Endothelial cell of umbilical vein (primary cell): ENCODE results near the gene GALNT17. TPM values are rescaled to one million over a fixed set of nuclear protein-coding genes. Genes with fewer than 3 reads are reported as not detected.

Source experiments
- BruUV-seq: library from RNA; stranded (reverse); fragments of 400-500 nt; replicated peaks from 2 replicates; lab custom pipeline; 2021; lab: Mats Ljungman, UMichigan
- CTCF ChIA-PET: fragments of 300-600, 350-600 bp; sonication (Branson Sonifier 250); formaldehyde crosslinking; loops from one replicate; lab custom pipeline; 2021; ENCODE audit warnings: antibody characterized with exemption, inconsistent platforms; lab: Charles Lee
- POLR2A ChIA-PET: fragments of 300-600, 350-600 bp; sonication (Branson Sonifier 250); formaldehyde crosslinking; loops from one replicate; lab custom pipeline; 2021; ENCODE audit warnings: antibody characterized with exemption, inconsistent platforms; lab: Charles Lee
- DNase-seq: peaks from one replicate; pipeline ENCODE4 v3.0.0-alpha.2; 2011; ENCODE audit warnings: low read depth, low spot score
- FAIRE-seq: peaks from 2 replicates; lab custom pipeline; 2011; peaks lifted over from hg19 to GRCh38; lab: Jason Lieb, UNC
- H2AFZ ChIP-seq: 2 replicates; pipeline ENCODE4 v1.6.0; 2012; ENCODE audit warnings: low read depth, low read length, control low read depth, inconsistent platforms
- H3K27ac ChIP-seq: 2 replicates; pipeline ENCODE4 v1.5.1; 2011; ENCODE audit warnings: low read depth, mild to moderate bottlenecking, control low read depth, low read length, moderate library complexity; ENCODE audit not compliant: insufficient read depth
- H3K27me3 ChIP-seq, 2 experiments: 2 replicates each; pipeline versions ENCODE4 v1.6.0 to v1.6.1; 2011; ENCODE audit warnings: low read length in 2 of 2, mixed read lengths in 1 of 2; ENCODE audit not compliant: control insufficient read depth in 2 of 2, insufficient read depth in 2 of 2
- H3K36me3 ChIP-seq, 2 experiments: 2 replicates in 1 of 2; 3 replicates in 1 of 2; pipeline ENCODE4 v1.5.1; 2011; ENCODE audit warnings: low read length in 2 of 2, mild to moderate bottlenecking in 1 of 2, moderate library complexity in 1 of 2; ENCODE audit not compliant: control insufficient read depth in 2 of 2, insufficient read depth in 2 of 2; ENCODE audit errors: extremely low read depth in 1 of 2
- H3K4me1 ChIP-seq: 3 replicates; pipeline ENCODE4 v1.5.1; 2011; ENCODE audit warnings: mild to moderate bottlenecking, low read length; ENCODE audit not compliant: control insufficient read depth, insufficient read depth; ENCODE audit errors: extremely low read depth
- H3K4me2 ChIP-seq: 2 replicates; pipeline ENCODE4 v1.6.1; 2011; ENCODE audit warnings: low read length, control low read depth, mixed read lengths; ENCODE audit not compliant: insufficient read depth
- H3K4me3 ChIP-seq, 3 experiments: fragments of 200-600 bp in 1 of 3; sonication (generic), shearing (Covaris generic) in 1 of 3; replicated peaks in 1 of 3; 2 replicates each; pipeline ENCODE4 v1.5.1; 2011 to 2016; ENCODE audit warnings: control low read depth in 3 of 3, low read length in 3 of 3, mild to moderate bottlenecking in 2 of 3, inconsistent platforms in 1 of 3, low read depth in 1 of 3, moderate library complexity in 1 of 3; ENCODE audit not compliant: insufficient read depth in 1 of 3
- H3K79me2 ChIP-seq: 2 replicates; pipeline ENCODE4 v1.6.0; 2012; ENCODE audit warnings: low read length, inconsistent platforms; ENCODE audit not compliant: control insufficient read depth, insufficient read depth
- H3K9ac ChIP-seq: replicated peaks from 2 replicates; pipeline ENCODE3; 2011; ENCODE audit warnings: low read length, control low read depth; ENCODE audit not compliant: insufficient read depth; ENCODE audit errors: extremely low read depth
- H3K9me1 ChIP-seq: replicated peaks from 3 replicates; pipeline ENCODE4 v1.6.0; 2011; ENCODE audit warnings: mild to moderate bottlenecking, low read length; ENCODE audit not compliant: control insufficient read depth, insufficient read depth; ENCODE audit errors: extremely low read depth
- H3K9me3 ChIP-seq: replicated peaks from 2 replicates; pipeline ENCODE4 v1.5.1; 2012; ENCODE audit warnings: low read length, inconsistent platforms; ENCODE audit not compliant: control insufficient read depth, insufficient read depth
- H4K20me1 ChIP-seq: replicated peaks from 2 replicates; pipeline ENCODE3; 2011; ENCODE audit warnings: mild to moderate bottlenecking, low read length; ENCODE audit not compliant: control insufficient read depth, insufficient read depth; ENCODE audit errors: extremely low read depth
- CTCF ChIP-seq, 2 donors: IDR thresholded peaks; 1 replicate in 1 of 2; 2 replicates in 1 of 2; pipeline ENCODE4 v1.5.1; 2011; ENCODE audit warnings: low read length in 2 of 2, mild to moderate bottlenecking in 2 of 2, moderate library complexity in 2 of 2, control low read depth in 1 of 2, inconsistent platforms in 1 of 2, low read depth in 1 of 2; ENCODE audit not compliant: insufficient read depth in 1 of 2; ENCODE audit errors: extremely low read depth in 1 of 2
- EZH2 ChIP-seq: IDR thresholded peaks from 2 replicates; pipeline ENCODE4 v1.6.1; 2012; ENCODE audit warnings: borderline replicate concordance, low read depth, mild to moderate bottlenecking, moderate library complexity, low read length, inconsistent platforms; ENCODE audit not compliant: severe bottlenecking
- FOS ChIP-seq: IDR thresholded peaks from 2 replicates; pipeline ENCODE4 v1.6.1; 2011; ENCODE audit warnings: mild to moderate bottlenecking, low read length, moderate library complexity, borderline replicate concordance; ENCODE audit not compliant: insufficient read depth
- GATA2 ChIP-seq: IDR thresholded peaks from 2 replicates; pipeline ENCODE4 v1.7.0; 2011; ENCODE audit warnings: low read depth, mild to moderate bottlenecking, moderate library complexity, mixed read lengths, low read length; ENCODE audit not compliant: insufficient read length, insufficient read depth
- JUN ChIP-seq: IDR thresholded peaks from 2 replicates; pipeline ENCODE4 v1.6.1; 2011; ENCODE audit warnings: borderline replicate concordance, low read depth; ENCODE audit not compliant: insufficient read length, insufficient read depth
- MAX ChIP-seq: IDR thresholded peaks from 2 replicates; pipeline ENCODE4 v1.6.1; 2011; ENCODE audit not compliant: insufficient read depth, insufficient read length
- MYC ChIP-seq: IDR thresholded peaks from one replicate; pipeline ENCODE4 v1.6.1; 2011; ENCODE audit warnings: mild to moderate bottlenecking, low read depth, low read length
- POLR2A ChIP-seq: IDR thresholded peaks from 2 replicates; pipeline ENCODE4 v1.6.1; 2012; ENCODE audit warnings: low read depth, mild to moderate bottlenecking, control low read depth, low read length
- POLR2AphosphoS5 ChIP-seq: IDR thresholded peaks from 2 replicates; pipeline ENCODE4 v1.6.1; 2012; ENCODE audit warnings: low read depth, mild to moderate bottlenecking, control low read depth, low read length, moderate library complexity; ENCODE audit not compliant: insufficient read depth
- dilution Hi-C: fragments of 300-500 bp; cut with MboI; formaldehyde crosslinking; loops from one replicate; pipeline ENCODE4 v1.15.0; 2019; ENCODE audit warnings: low sequenced_read_pairs; ENCODE audit not compliant: extremely low pct_ligation_motif_present
- intact Hi-C: fragments of 100-400 bp; cut with micrococcal nuclease; formaldehyde crosslinking; loops from one replicate; pipeline ENCODE4 v1.10.0; 2022
- polyA plus RNA-seq, 4 experiments: library from polyadenylated mRNA; depleted of rRNA in 3 of 4; stranded (reverse) in 3 of 4; unstranded in 1 of 4; fragments of >200 nt; gene quantifications; 2 replicates each; pipeline versions ENCODE4 v1.2.1 to v1.2.3, GENCODE V29; 2011 to 2012; ENCODE audit warnings: missing spikeins in 1 of 4
- total RNA-seq: library from RNA; stranded (reverse); gene quantifications from 2 replicates; pipeline ENCODE4 v1.2.3, GENCODE V29; 2021

GALNT17 gene
- total and polyA plus RNA-seq, 2 donors (not counting 3 experiments of a cell fraction or from before 2014, with no cell fraction given) = not detected

DNA sequence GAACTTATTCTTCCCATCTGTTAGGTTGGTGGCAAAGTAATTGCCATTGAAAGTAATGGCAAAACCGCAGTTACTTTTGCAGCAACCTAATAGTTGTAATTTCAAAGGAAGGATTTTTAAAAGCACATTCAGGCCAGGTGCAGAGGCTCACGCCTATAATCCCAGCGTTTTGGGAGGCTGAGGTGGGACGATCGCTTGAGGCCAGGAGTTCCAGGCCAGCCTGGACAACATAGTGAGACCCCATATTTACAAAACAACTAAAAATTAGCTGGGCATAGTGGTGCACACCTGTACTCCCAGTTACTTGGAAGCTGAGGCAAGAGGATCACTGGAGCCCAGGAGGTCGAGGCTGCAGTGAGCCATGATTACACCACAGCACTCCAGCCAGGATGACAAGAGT lies 374.9 kb downstream of the GALNT17 start:
- Histone ChIP-seq H3K27ac (no peak overlapping the region), H3K4me1 (no peaks in the 10 kb centered on the region), H3K9ac (no peak overlapping the region), H3K9me1 (no peaks in the 10 kb centered on the region), H3K79me2 (no peaks in the 10 kb centered on the region), H3K36me3 (no peaks in the 10 kb centered on the region), H3K4me2 (no peak overlapping the region), H2AFZ (no peak overlapping the region), H3K4me3 (no peak overlapping the region), H4K20me1 (no peaks in the 10 kb centered on the region), H3K27me3 (no peaks in the 10 kb centered on the region), H3K9me3 (no peaks in the 10 kb centered on the region)
- TF ChIP-seq FOS (no peak), JUN (no peak), GATA2 (no peak), MAX (no peak), EZH2 (no peak), CTCF (IDR thresholded peaks at IDR 0.05; ENCODE audit: extremely low read depth in 1 of 2, insufficient read depth in 1 of 2, low read depth in 1 of 2, low read length in 2 of 2) (no peak), MYC (no peak), POLR2AphosphoS5 (no peak), POLR2A (no peak)
- dilution Hi-C loops (no loop called here), intact Hi-C loops (no loop called here)
- FAIRE-seq (no peak), DNase-seq (no peak)
- ChIA-PET POLR2A (no interaction called here), CTCF (no interaction called here)
- BruUV-seq = no TSS peak
